Omental fat pad (tissue), 4 donors: ENCODE results near the gene PGS1. TPM values are rescaled to one million over a fixed set of nuclear protein-coding genes. Genes with fewer than 3 reads are reported as not detected.
A peak's percentile ranks its signal among the peaks of the same experiment; 100 is the strongest.

Source experiments
- ATAC-seq: fragments of 150-250 bp; one replicate; pipeline ENCODE4 v1.9.1; 2016; ENCODE audit warnings: mild to moderate bottlenecking, moderate library complexity; ENCODE audit not compliant: low FRiP score
- DNase-seq: peaks from one replicate; pipeline ENCODE4 v3.0.0-alpha.2; 2019; ENCODE audit warnings: low spot score
- CTCF ChIP-seq, 3 donors: fragments of 450-650 bp; IDR thresholded peaks; one replicate each; pipeline ENCODE4 v1.5.1; 2016 to 2017; ENCODE audit warnings: antibody characterized with exemption in 3 of 3, mild to moderate bottlenecking in 3 of 3, moderate library complexity in 2 of 3
- total RNA-seq, 4 donors: library from RNA; depleted of rRNA; stranded (reverse); fragments of >200 nt; gene quantifications; one replicate each; pipeline ENCODE4 v1.1.0, GENCODE V29; 2016

Gene PGS1
- total RNA-seq, 4 donors from 2014 or later, result 25.8 to 97.2 (median 70.2) TPM

GRCh38 chr17:78371056-78371455 is 7.4 kb upstream of the PGS1 start:
- no peak for TF ChIP-seq CTCF (IDR thresholded peaks at IDR 0.05)
- DNase-seq (no peak), ATAC-seq (no peak)

GRCh38 chr17:78372841-78373240 is 5.6 kb upstream of the PGS1 start:
- no peak for TF ChIP-seq CTCF (IDR thresholded peaks at IDR 0.05)
- DNase-seq (no peak), ATAC-seq (no peak)

- no peak for TF ChIP-seq CTCF (IDR thresholded peaks at IDR 0.05)
- ATAC-seq, result no peak
- no peak for DNase-seq
Measured at GRCh38 chr17:78374189-78374588, 4.3 kb upstream of the PGS1 start.

- no peak for TF ChIP-seq CTCF (IDR thresholded peaks at IDR 0.05)
- ATAC-seq (peak; percentile 29), DNase-seq (no peak)
Measured at GRCh38 chr17:78374631-78375274, 3.7 kb upstream of the PGS1 start.

GRCh38 chr17:78375401-78376151 is 2.9 kb upstream of the PGS1 start:
- DNase-seq, result peak; percentile 82
- peak; percentile 66 for ATAC-seq
- TF ChIP-seq CTCF (IDR thresholded peaks at IDR 0.05), result no peak

- no peak for ATAC-seq
- no peak for TF ChIP-seq CTCF (IDR thresholded peaks at IDR 0.05)
Measured at GRCh38 chr17:78376161-78376560, 2.3 kb upstream of the PGS1 start.

GRCh38 chr17:78377858-78378224 is 608 bp upstream of the PGS1 start:
- ATAC-seq (no peak), DNase-seq (no peak)
- TF ChIP-seq CTCF (IDR thresholded peaks at IDR 0.05), result no peak

More at GRCh38 chr17:78376161-78376560, 2.3 kb upstream of the PGS1 start:
- DNase-seq, result no peak
